PC-3 (cell line): ENCODE results near the gene ANKS1B. TPM values are rescaled to one million over a fixed set of nuclear protein-coding genes. Genes with fewer than 3 reads are reported as not detected.

Experiments used
- ATAC-seq: fragments of 200-7000 bp; cut with Tn5 transposase; 2 replicates; pipeline ENCODE4 v1.9.1; 2020; ENCODE audit warnings: mild to moderate bottlenecking, moderate library complexity
- BruUV-seq: library from RNA; stranded (reverse); fragments of 400-500 nt; replicated peaks from 2 replicates; lab custom pipeline; 2021; lab: Mats Ljungman, UMichigan
- CTCF ChIA-PET: fragments of 300-600 bp; sonication (Branson Sonifier 250); formaldehyde crosslinking; loops from one replicate; lab custom pipeline; 2022; ENCODE audit warnings: antibody characterized with exemption; lab: Charles Lee
- POLR2A ChIA-PET: fragments of 300-600 bp; sonication (Branson Sonifier 250); formaldehyde crosslinking; loops from one replicate; lab custom pipeline; 2022; ENCODE audit warnings: antibody characterized with exemption; ENCODE audit not compliant: unreplicated experiment; lab: Charles Lee
- DNase-seq: peaks from one replicate; pipeline ENCODE4 v3.0.0-alpha.2; 2015
- H2AFZ ChIP-seq: fragments of 300-600 bp; sonication (generic); 2 replicates; pipeline ENCODE4 v1.6.0; 2016; ENCODE audit warnings: antibody characterized with exemption, low read length
- H3F3A ChIP-seq: fragments of 300-600 bp; sonication (generic); one replicate; pipeline ENCODE4 v1.6.0; 2017; ENCODE audit warnings: antibody characterized with exemption, low read length, control low read depth, mild to moderate bottlenecking; ENCODE audit not compliant: unreplicated experiment
- H3K27ac ChIP-seq: fragments of 300-600 bp; sonication (generic); 2 replicates; pipeline ENCODE4 v1.5.1; 2016; ENCODE audit warnings: mild to moderate bottlenecking, low read length
- H3K27me3 ChIP-seq: fragments of 300-600 bp; sonication (generic); 2 replicates; pipeline ENCODE4 v1.6.1; 2016; ENCODE audit warnings: low read length, mixed read lengths
- H3K36me3 ChIP-seq: fragments of 300-600 bp; sonication (generic); 2 replicates; pipeline ENCODE4 v1.6.1; 2016; ENCODE audit warnings: low read depth, mixed run types, low read length, mixed read lengths
- H3K4me1 ChIP-seq: fragments of 300-600 bp; sonication (generic); 2 replicates; pipeline ENCODE4 v1.5.1; 2016; ENCODE audit warnings: low read length; ENCODE audit not compliant: insufficient read depth
- H3K4me2 ChIP-seq: fragments of 300-600 bp; sonication (generic); 2 replicates; pipeline ENCODE4 v1.6.0; 2016; ENCODE audit warnings: low read length
- H3K4me3 ChIP-seq: fragments of 300-600 bp; sonication (generic); 2 replicates; pipeline ENCODE4 v1.5.1; 2016; ENCODE audit warnings: mild to moderate bottlenecking, low read length, mixed read lengths
- H3K79me2 ChIP-seq: fragments of 300-600 bp; sonication (generic); 2 replicates; pipeline ENCODE4 v1.6.1; 2017; ENCODE audit warnings: low read length, mixed read lengths
- H3K9ac ChIP-seq: fragments of 300-600 bp; sonication (generic); 2 replicates; pipeline ENCODE4 v1.6.0; 2016; ENCODE audit warnings: mild to moderate bottlenecking, low read length
- H3K9me2 ChIP-seq: fragments of 300-600 bp; sonication (generic); replicated peaks from 2 replicates; pipeline ENCODE4 v1.6.1; 2016; ENCODE audit warnings: mixed run types, low read length, mixed read lengths
- H3K9me3 ChIP-seq: fragments of 300-600 bp; sonication (generic); 2 replicates; pipeline ENCODE4 v1.6.1; 2016; ENCODE audit warnings: low read length, mixed read lengths
- H4K20me1 ChIP-seq: fragments of 300-600 bp; sonication (generic); 2 replicates; pipeline ENCODE4 v1.6.1; 2016; ENCODE audit warnings: low read length, mixed read lengths
- CTCF ChIP-seq: fragments of 300-600 bp; sonication (generic); conservative IDR thresholded peaks from 2 replicates; pipeline ENCODE4 v1.5.1; 2017; ENCODE audit warnings: antibody characterized with exemption, low read depth, mild to moderate bottlenecking, low read length
- EZH2 ChIP-seq: fragments of 300-600 bp; sonication (generic); IDR thresholded peaks from one replicate; pipeline ENCODE4 v1.6.1; 2017; ENCODE audit warnings: antibody characterized with exemption, mild to moderate bottlenecking, low read length; ENCODE audit not compliant: unreplicated experiment
- EZH2phosphoT487 ChIP-seq: fragments of 300-600 bp; sonication (generic); IDR thresholded peaks from 2 replicates; pipeline ENCODE4 v1.6.1; 2018; ENCODE audit warnings: mild to moderate bottlenecking, antibody characterized with exemption, low read length, borderline replicate concordance
- intact Hi-C: fragments of 100-400 bp; cut with micrococcal nuclease; formaldehyde crosslinking; loops from 2 replicates; pipeline ENCODE4 v1.9.0; 2023
- total RNA-seq: library from RNA; depleted of rRNA; stranded (reverse); fragments of >200 nt; gene quantifications from 2 replicates; pipeline ENCODE4 v1.2.3, GENCODE V29; 2014

ANKS1B gene
- total RNA-seq, 1 experiment from 2014 or later, result 0.07 TPM

GRCh38 chr12:99695050-99695449 lies 289.7 kb downstream of the ANKS1B start:
- Histone ChIP-seq H2AFZ (no peak overlapping the region), H3K36me3 (no peaks in the 10 kb centered on the region), H3K27ac (no peak overlapping the region), H3K4me2 (no peak overlapping the region), H3K9ac (no peak overlapping the region), H3K79me2 (no peaks in the 10 kb centered on the region), H3K9me2 (no peaks in the 10 kb centered on the region), H3K4me3 (no peak overlapping the region), H3K9me3 (no peaks in the 10 kb centered on the region), H3K4me1 (no peaks in the 10 kb centered on the region), H4K20me1 (no peaks in the 10 kb centered on the region), H3K27me3 (peaks cover 4% of the 10 kb centered on the region; the same call in 1 of the 2 replicates), H3F3A (no peaks in the 10 kb centered on the region)
- CTCF ChIA-PET, result no interaction called here
- intact Hi-C loops, result no loop called here
- BruUV-seq, result no TSS peak
- DNase-seq (no peak), ATAC-seq (no peak)
- TF ChIP-seq EZH2 (no peak), CTCF (no peak), EZH2phosphoT487 (no peak)
- POLR2A ChIA-PET, result no interaction called here

GRCh38 chr12:99686142-99686541 lies 298.6 kb downstream of the ANKS1B start:
- no peaks in the 10 kb centered on the region for H3F3A ChIP-seq
- H2AFZ ChIP-seq, result no peak overlapping the region
- no peaks in the 10 kb centered on the region for H3K79me2 ChIP-seq
- no peak overlapping the region for H3K4me3 ChIP-seq
- ChIA-PET POLR2A (no interaction called here), CTCF (no interaction called here)
- no peak for ATAC-seq
- H3K4me1 ChIP-seq, result no peaks in the 10 kb centered on the region
- no TSS peak for BruUV-seq
- H4K20me1 ChIP-seq, result no peaks in the 10 kb centered on the region
- no peak overlapping the region for H3K4me2 ChIP-seq
- TF ChIP-seq EZH2 (no peak), CTCF (no peak), EZH2phosphoT487 (no peak)
- intact Hi-C loops, result no loop called here
- H3K9me2 ChIP-seq, result no peaks in the 10 kb centered on the region
- H3K27me3 ChIP-seq, result no peaks in the 10 kb centered on the region
- H3K36me3 ChIP-seq, result no peaks in the 10 kb centered on the region
- H3K9me3 ChIP-seq, result no peaks in the 10 kb centered on the region
- DNase-seq, result no peak
- no peak overlapping the region for H3K27ac ChIP-seq
- no peak overlapping the region for H3K9ac ChIP-seq

GRCh38 chr12:99680276-99680675 lies 304.5 kb downstream of the ANKS1B start:
- Histone ChIP-seq H3K9me3 (no peaks in the 10 kb centered on the region), H3K36me3 (no peaks in the 10 kb centered on the region), H2AFZ (no peak overlapping the region), H3K9me2 (no peaks in the 10 kb centered on the region), H3K4me1 (no peaks in the 10 kb centered on the region), H3K4me2 (no peak overlapping the region), H3K27ac (no peak overlapping the region), H3K4me3 (no peak overlapping the region), H3K79me2 (no peaks in the 10 kb centered on the region), H3K27me3 (no peaks in the 10 kb centered on the region), H4K20me1 (no peaks in the 10 kb centered on the region), H3F3A (no peaks in the 10 kb centered on the region), H3K9ac (no peak overlapping the region)
- no TSS peak for BruUV-seq
- ChIA-PET POLR2A (no interaction called here), CTCF (no interaction called here)
- no peak for DNase-seq
- intact Hi-C loops, result no loop called here
- TF ChIP-seq EZH2phosphoT487, result no peak
- no peak for TF ChIP-seq EZH2
- no peak for TF ChIP-seq CTCF
- ATAC-seq, result no peak
